ENCODE data around the gene HLA-C.
"Not testable (repeated sequence)": the region's sequence is repeated elsewhere in the genome, so short reads cannot be mapped to it uniquely, and the experiment has no call there.

The HLA-C gene

GRCh38 chr6:31249184-31249583 lies 22.7 kb downstream of the HLA-C start:
- no peaks in the 10 kb centered on the region for H3K4me1 ChIP-seq (ENCODE audit: control insufficient read depth, insufficient read depth, low read length)
- no peaks in the 10 kb centered on the region for H3K27me3 ChIP-seq (ENCODE audit: control insufficient read depth, insufficient read depth, low read length, poor library complexity, severe bottlenecking)
- no peak overlapping the region for H3K27ac ChIP-seq (ENCODE audit: insufficient read depth, low read depth, low read length, poor library complexity, severe bottlenecking)
- 78 to 82% methylated on average over 1 to 2 of the region's 2 CpGs for WGBS, 2 experiments
- no peak overlapping the region for H3K4me3 ChIP-seq (ENCODE audit: insufficient read depth, low read depth, low read length)
- no peaks in the 10 kb centered on the region for H3K36me3 ChIP-seq (ENCODE audit: control insufficient read depth, insufficient read depth, low read length)
- peaks cover 2% of the 10 kb centered on the region for H3K9me3 ChIP-seq (ENCODE audit: control insufficient read depth, low read length)

DNA sequence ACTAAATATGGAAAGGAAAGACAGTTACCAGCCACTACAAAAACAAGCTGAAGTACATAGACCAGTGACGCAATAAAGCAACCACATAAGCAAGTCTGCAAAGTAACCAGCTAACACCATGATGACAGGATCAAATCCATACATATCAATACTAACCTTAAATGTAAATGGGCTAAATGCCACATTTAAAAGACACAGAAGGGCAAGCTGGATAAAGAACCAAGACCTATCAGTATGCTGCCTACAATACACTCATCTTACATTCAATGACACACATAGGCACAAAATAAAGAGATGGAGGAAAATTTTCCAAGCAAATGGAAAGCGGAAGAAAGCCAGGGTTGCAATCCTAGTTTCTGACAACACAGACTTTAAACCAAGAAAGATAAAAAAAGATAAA lies 24.1 kb downstream of the HLA-C start:
- no peaks in the 10 kb centered on the region for H3K27me3 ChIP-seq (ENCODE audit: control insufficient read depth, insufficient read depth, low read length, poor library complexity, severe bottlenecking)
- H3K27ac ChIP-seq (ENCODE audit: insufficient read depth, low read depth, low read length, poor library complexity, severe bottlenecking): no peak overlapping the region
- H3K4me1 ChIP-seq (ENCODE audit: control insufficient read depth, insufficient read depth, low read length): no peaks in the 10 kb centered on the region
- 88 to 91% methylated on average over 2 of the region's 2 CpGs for WGBS, 2 experiments
- H3K9me3 ChIP-seq (ENCODE audit: control insufficient read depth, low read length): peaks cover 2% of the 10 kb centered on the region
- no peaks in the 10 kb centered on the region for H3K36me3 ChIP-seq (ENCODE audit: control insufficient read depth, insufficient read depth, low read length)
- H3K4me3 ChIP-seq (ENCODE audit: insufficient read depth, low read depth, low read length): no peak overlapping the region

- Histone ChIP-seq H3K36me3 (ENCODE audit: control insufficient read depth, insufficient read depth, low read length) (no peaks in the 10 kb centered on the region), H3K27ac (ENCODE audit: insufficient read depth, low read depth, low read length, poor library complexity, severe bottlenecking) (no peak overlapping the region), H3K4me1 (ENCODE audit: control insufficient read depth, insufficient read depth, low read length) (no peaks in the 10 kb centered on the region), H3K9me3 (ENCODE audit: control insufficient read depth, low read length) (peaks cover 2% of the 10 kb centered on the region), H3K27me3 (ENCODE audit: control insufficient read depth, insufficient read depth, low read length, poor library complexity, severe bottlenecking) (no peaks in the 10 kb centered on the region), H3K4me3 (ENCODE audit: insufficient read depth, low read depth, low read length) (no peak overlapping the region)
- 62 to 64% methylated on average over 2 of the region's 2 CpGs for WGBS, 2 experiments
These were observed 25.8 kb downstream of the HLA-C start for GRCh38 chr6:31246051-31246521.

DNA sequence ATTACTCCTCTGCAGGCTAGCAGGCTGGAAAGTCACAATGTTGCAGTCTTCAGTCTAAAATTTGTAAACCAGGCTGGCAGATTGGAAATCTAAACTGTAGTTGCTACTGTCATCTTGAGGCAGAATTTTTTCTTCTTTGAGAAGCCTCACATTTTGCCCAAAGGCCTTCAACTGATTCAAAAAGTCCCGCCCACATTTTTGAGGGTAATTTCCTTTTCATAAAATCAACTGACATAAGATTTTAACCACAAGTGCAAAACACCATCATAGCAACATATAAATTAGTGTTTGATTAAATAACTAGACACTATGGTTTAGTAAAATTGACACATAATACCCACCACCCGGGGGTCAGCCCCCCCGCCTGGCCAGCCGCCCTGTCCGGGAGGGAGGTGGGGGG lies 28.4 kb downstream of the HLA-C start:
- Histone ChIP-seq H3K4me1 (ENCODE audit: control insufficient read depth, insufficient read depth, low read length) (no peaks in the 10 kb centered on the region), H3K4me3 (ENCODE audit: insufficient read depth, low read depth, low read length) (no peak overlapping the region), H3K9me3 (ENCODE audit: control insufficient read depth, low read length) (peaks cover 2% of the 10 kb centered on the region), H3K27me3 (ENCODE audit: control insufficient read depth, insufficient read depth, low read length, poor library complexity, severe bottlenecking) (no peaks in the 10 kb centered on the region), H3K27ac (ENCODE audit: insufficient read depth, low read depth, low read length, poor library complexity, severe bottlenecking) (no peak overlapping the region), H3K36me3 (ENCODE audit: control insufficient read depth, insufficient read depth, low read length) (no peaks in the 10 kb centered on the region)
- 100% methylated on average over 1 to 3 of the region's 5 CpGs for WGBS, 2 experiments

DNA sequence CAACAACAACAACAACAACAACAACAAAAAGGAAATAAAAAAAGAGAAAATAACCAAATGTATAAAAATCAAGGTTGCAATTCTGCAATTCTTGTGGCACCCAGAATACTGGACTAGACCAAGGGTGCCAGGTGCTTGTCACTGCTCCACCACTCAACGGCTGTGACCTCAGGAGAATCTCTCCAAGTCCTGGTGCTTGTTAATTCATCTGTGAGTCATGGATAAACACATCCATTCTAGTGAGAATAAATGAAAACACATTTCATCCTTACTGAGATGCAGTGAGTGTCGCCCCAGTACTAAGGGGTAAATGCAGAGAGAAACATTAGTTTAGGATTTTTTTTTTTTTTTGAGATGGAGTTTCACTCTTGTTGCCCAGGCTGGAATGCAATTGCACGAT lies 32.0 kb downstream of the HLA-C start:
- Histone ChIP-seq H3K27me3 (ENCODE audit: control insufficient read depth, insufficient read depth, low read length, poor library complexity, severe bottlenecking) (no peaks in the 10 kb centered on the region), H3K36me3 (ENCODE audit: control insufficient read depth, insufficient read depth, low read length) (no peaks in the 10 kb centered on the region), H3K9me3 (ENCODE audit: control insufficient read depth, low read length) (no peaks in the 10 kb centered on the region), H3K4me3 (ENCODE audit: insufficient read depth, low read depth, low read length) (no peak overlapping the region), H3K27ac (ENCODE audit: insufficient read depth, low read depth, low read length, poor library complexity, severe bottlenecking) (no peak overlapping the region), H3K4me1 (ENCODE audit: control insufficient read depth, insufficient read depth, low read length) (no peaks in the 10 kb centered on the region)
- 71 to 72% methylated on average over 3 of the region's 3 CpGs for WGBS, 2 experiments

DNA sequence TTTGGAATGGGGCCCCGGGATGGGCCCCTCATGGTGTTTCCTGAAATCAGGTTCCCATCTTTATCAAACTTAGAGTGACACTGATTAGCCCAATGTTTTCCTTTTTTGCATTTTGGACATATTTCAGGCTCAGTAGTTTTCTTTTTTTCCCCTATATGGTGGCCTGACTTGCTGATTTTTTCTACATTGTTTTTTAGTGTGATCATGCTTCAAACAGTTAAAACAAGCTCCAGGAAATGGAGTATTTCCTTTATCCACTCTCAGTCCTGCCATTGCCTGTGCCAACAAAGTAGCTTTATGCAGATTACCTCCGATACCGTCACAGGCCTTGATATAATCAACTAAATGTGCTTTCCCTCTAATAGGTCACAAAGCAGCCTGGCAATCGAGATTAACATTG lies 37.8 kb downstream of the HLA-C start:
- H3K27me3 ChIP-seq (ENCODE audit: control insufficient read depth, insufficient read depth, low read length, poor library complexity, severe bottlenecking); H3K4me1 ChIP-seq (ENCODE audit: control insufficient read depth, insufficient read depth, low read length); H3K27ac ChIP-seq (ENCODE audit: insufficient read depth, low read depth, low read length, poor library complexity, severe bottlenecking); H3K36me3 ChIP-seq (ENCODE audit: control insufficient read depth, insufficient read depth, low read length); H3K9me3 ChIP-seq (ENCODE audit: control insufficient read depth, low read length); H3K4me3 ChIP-seq (ENCODE audit: insufficient read depth, low read depth, low read length): not testable (repeated sequence)
- 77 to 79% methylated on average over 3 to 4 of the region's 4 CpGs for WGBS, 2 experiments

GRCh38 chr6:31228476-31228875 lies 43.4 kb downstream of the HLA-C start:
- no peaks in the 10 kb centered on the region for H3K9me3 ChIP-seq (ENCODE audit: control insufficient read depth, low read length)
- no peak overlapping the region for H3K4me3 ChIP-seq (ENCODE audit: insufficient read depth, low read depth, low read length)
- H3K27me3 ChIP-seq (ENCODE audit: control insufficient read depth, insufficient read depth, low read length, poor library complexity, severe bottlenecking): no peaks in the 10 kb centered on the region
- WGBS, 2 experiments: 90 to 94% methylated on average over 6 of the region's 6 CpGs
- no peaks in the 10 kb centered on the region for H3K4me1 ChIP-seq (ENCODE audit: control insufficient read depth, insufficient read depth, low read length)
- no peak overlapping the region for H3K27ac ChIP-seq (ENCODE audit: insufficient read depth, low read depth, low read length, poor library complexity, severe bottlenecking)
- no peaks in the 10 kb centered on the region for H3K36me3 ChIP-seq (ENCODE audit: control insufficient read depth, insufficient read depth, low read length)

DNA sequence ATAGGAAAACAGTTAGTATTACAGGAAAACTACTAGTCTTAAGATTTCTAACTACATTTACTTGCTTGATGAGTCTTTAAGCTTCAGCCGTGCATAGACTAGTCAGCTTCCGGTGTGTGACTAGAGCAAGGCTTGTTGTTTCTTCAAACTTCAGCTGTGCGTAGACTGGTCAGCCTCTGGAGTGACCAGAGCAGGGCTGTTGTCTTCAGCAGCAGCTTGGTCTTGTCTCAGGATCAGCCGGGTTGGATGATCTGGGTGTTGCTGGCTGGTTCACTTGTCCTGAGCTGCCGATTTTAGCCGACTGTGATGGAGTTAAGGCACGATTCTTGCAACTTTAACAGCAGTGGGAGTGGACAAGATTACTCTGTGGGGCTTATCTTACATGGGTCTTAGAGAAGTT lies 44.7 kb downstream of the HLA-C start:
- H3K4me3 ChIP-seq (ENCODE audit: insufficient read depth, low read depth, low read length): no peak overlapping the region
- no peaks in the 10 kb centered on the region for H3K4me1 ChIP-seq (ENCODE audit: control insufficient read depth, insufficient read depth, low read length)
- 91 to 95% methylated on average over 7 of the region's 7 CpGs for WGBS, 2 experiments
- H3K36me3 ChIP-seq (ENCODE audit: control insufficient read depth, insufficient read depth, low read length): no peaks in the 10 kb centered on the region
- no peak overlapping the region for H3K27ac ChIP-seq (ENCODE audit: insufficient read depth, low read depth, low read length, poor library complexity, severe bottlenecking)
- no peaks in the 10 kb centered on the region for H3K9me3 ChIP-seq (ENCODE audit: control insufficient read depth, low read length)
- no peaks in the 10 kb centered on the region for H3K27me3 ChIP-seq (ENCODE audit: control insufficient read depth, insufficient read depth, low read length, poor library complexity, severe bottlenecking)

DNA sequence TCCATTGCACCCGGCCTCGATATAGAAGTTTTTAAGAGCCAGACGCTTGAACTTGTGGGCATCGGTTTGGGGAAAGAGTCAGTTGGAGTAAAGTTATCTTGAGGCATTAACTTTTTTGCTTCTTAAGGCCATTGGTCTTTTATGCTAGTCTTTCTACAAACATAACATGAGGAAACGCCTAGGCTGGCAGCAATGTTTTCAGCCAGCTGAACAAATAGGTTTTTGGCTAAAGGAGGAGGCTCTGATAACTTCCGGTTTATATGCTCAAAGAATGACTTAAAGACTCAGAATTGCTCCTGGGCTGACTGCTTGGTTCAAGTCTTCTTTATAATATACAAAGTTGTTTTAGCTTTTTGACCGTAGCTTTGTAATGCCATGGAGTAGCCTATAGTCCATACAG lies 46.2 kb downstream of the HLA-C start:
- Histone ChIP-seq H3K36me3 (ENCODE audit: control insufficient read depth, insufficient read depth, low read length) (no peaks in the 10 kb centered on the region), H3K27ac (ENCODE audit: insufficient read depth, low read depth, low read length, poor library complexity, severe bottlenecking) (no peak overlapping the region), H3K4me1 (ENCODE audit: control insufficient read depth, insufficient read depth, low read length) (no peaks in the 10 kb centered on the region), H3K27me3 (ENCODE audit: control insufficient read depth, insufficient read depth, low read length, poor library complexity, severe bottlenecking) (no peaks in the 10 kb centered on the region), H3K9me3 (ENCODE audit: control insufficient read depth, low read length) (no peaks in the 10 kb centered on the region), H3K4me3 (ENCODE audit: insufficient read depth, low read depth, low read length) (no peak overlapping the region)
- 91 to 93% methylated on average over 7 of the region's 7 CpGs for WGBS, 2 experiments

DNA sequence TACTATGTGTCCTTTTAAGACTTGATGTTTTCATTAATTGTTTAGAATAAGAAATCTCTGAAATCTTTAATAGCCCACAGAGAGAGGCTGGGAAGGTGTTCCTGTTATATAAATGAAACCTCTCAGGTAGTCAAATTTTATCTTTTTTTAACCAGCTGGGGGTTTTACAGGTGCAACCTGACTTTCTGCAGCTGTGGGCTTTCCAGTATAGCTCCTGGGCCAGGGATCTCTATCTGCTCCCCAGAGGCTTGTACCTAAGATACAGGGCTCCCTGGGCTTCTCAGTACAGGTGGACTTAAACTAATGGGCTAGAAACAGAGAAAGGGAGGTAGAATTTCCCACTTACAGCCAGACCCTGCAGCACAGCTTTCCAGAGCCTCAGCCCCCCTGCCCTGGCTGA lies 49.4 kb downstream of the HLA-C start:
- Histone ChIP-seq H3K9me3 (ENCODE audit: control insufficient read depth, low read length) (no peaks in the 10 kb centered on the region), H3K4me1 (ENCODE audit: control insufficient read depth, insufficient read depth, low read length) (no peaks in the 10 kb centered on the region)

More for the DNA sequence above, 49.4 kb downstream of the HLA-C start:
- Histone ChIP-seq H3K27ac (ENCODE audit: insufficient read depth, low read depth, low read length, poor library complexity, severe bottlenecking) (no peak overlapping the region), H3K36me3 (ENCODE audit: control insufficient read depth, insufficient read depth, low read length) (no peaks in the 10 kb centered on the region), H3K4me3 (ENCODE audit: insufficient read depth, low read depth, low read length) (no peak overlapping the region), H3K27me3 (ENCODE audit: control insufficient read depth, insufficient read depth, low read length, poor library complexity, severe bottlenecking) (no peaks in the 10 kb centered on the region)

Measured in ectodermal cell (in vitro differentiated cells).